B cell (primary cell): Measurements from ENCODE around the gene VPS13D.

Experiments used
- CTCF ChIP-seq: fragments of 200-600 bp; IDR thresholded peaks from one replicate; pipeline ENCODE4 v1.8.0; 2022; ENCODE audit warnings: antibody characterized with exemption, mild to moderate bottlenecking
- EZH2 ChIP-seq: IDR thresholded peaks from 2 replicates; pipeline ENCODE4 v1.6.1; 2012; ENCODE audit warnings: borderline replicate concordance, low read depth, mild to moderate bottlenecking, moderate library complexity, low read length; ENCODE audit not compliant: insufficient read depth, poor library complexity, severe bottlenecking

- TF ChIP-seq CTCF, result no peak
- TF ChIP-seq EZH2, result no peak
These were observed 286.9 kb downstream of the VPS13D start for GRCh38 chr1:12516741-12517140.
